Colon (tissue), 2 donors: ENCODE data around the gene WDFY3.
"Not testable (repeated sequence)": the region's sequence is repeated elsewhere in the genome, so short reads cannot be mapped to it uniquely, and the experiment has no call there.

Experiments
- FAIRE-seq: peaks from 2 replicates; lab custom pipeline; 2012; peaks lifted over from hg19 to GRCh38; lab: Jason Lieb, UNC
- donor health status: control.
- donor health status: control.

The WDFY3 gene

GRCh38 chr4:84857296-84857695, 109.2 kb downstream of the WDFY3 start:
- no peak for FAIRE-seq

- no peak for FAIRE-seq
These were observed 109.9 kb downstream of the WDFY3 start for GRCh38 chr4:84856468-84857049.

- no peak for FAIRE-seq
These were observed 110.7 kb downstream of the WDFY3 start for GRCh38 chr4:84855774-84856173.

GRCh38 chr4:84852081-84852480, 114.4 kb downstream of the WDFY3 start:
- FAIRE-seq: no peak

- no peak for FAIRE-seq
These were observed 117.3 kb downstream of the WDFY3 start for GRCh38 chr4:84849051-84849640.

DNA sequence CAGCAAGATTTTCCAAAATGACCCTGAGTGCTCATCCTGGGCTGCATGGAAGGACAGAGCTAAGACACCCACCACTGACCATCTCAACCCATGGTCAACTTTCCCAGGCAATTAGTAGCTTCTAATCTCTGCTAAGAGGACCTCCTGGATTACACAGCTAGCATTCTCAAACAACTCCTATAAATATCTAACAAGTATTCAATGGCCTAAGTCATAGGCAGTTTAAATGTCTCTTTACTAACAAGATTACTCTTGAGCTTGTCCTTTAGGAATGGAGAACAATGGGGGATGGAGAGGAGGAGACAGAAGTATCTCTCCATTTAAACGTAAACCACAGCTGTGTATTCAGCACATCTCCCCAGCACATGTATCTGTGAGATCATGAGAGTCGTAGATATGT, 118.1 kb downstream of the WDFY3 start:
- no peak for FAIRE-seq

- no peak for FAIRE-seq
These were observed 118.5 kb downstream of the WDFY3 start for GRCh38 chr4:84847978-84848377.

- FAIRE-seq: no peak
These were observed 119.5 kb downstream of the WDFY3 start for GRCh38 chr4:84846985-84847384.

DNA sequence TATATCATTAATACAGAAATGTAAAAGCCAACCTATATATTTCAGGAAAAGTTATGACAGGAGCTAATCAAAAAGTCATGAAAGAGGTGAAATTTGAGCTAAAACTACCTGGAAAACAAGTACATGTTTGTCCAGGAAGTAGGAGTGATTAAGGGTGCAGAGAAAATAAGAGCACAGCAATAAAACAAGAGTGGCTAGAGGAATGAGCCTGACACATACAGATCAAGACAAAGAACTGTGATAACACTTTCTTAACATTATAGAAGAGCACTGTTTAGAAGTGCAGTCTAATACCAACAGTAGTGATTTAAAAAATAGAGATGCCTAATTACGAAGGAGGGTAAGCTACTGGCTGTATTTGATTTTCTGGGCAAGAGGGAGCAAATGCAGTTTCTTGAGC, 125.1 kb downstream of the WDFY3 start:
- no peak for FAIRE-seq

DNA sequence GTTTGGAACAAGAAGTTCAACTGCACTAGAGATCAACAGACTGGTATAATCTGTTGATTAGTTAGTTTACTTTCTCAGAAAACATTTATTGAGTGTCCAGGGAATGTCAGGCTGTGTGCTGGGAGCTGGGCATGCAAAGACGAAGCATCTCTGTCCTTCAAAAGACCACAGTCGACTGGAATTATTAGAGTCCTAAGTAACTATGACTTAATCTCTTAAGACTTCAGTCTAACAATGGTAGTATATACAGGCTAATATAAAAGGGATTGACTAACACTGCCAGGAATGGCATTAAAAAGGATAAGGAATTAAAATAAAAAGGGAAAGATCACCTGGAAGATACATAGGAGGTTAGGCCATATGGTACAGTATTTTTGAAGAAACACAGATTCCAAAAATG, 128.7 kb downstream of the WDFY3 start:
- FAIRE-seq: no peak

DNA sequence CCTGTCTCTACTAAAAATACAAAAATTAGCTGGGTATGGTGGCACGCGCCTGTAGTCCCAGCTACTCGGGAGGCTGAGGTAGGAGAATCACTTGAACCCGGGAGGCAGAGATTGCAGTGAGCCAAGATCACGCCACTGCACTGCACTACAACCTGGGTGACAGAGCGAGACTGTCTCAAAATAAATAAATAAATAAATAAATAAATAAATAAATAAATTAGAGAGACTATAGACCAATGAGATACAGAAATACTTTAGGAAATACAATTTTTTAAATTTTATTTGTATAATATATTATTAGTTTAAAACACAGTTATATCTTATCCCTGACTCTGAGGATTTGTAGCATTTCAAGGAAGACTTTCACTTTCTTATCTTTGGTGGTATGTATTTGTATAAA, 136.9 kb downstream of the WDFY3 start:
- FAIRE-seq: not testable (repeated sequence)

- no peak for FAIRE-seq
These were observed 139.8 kb downstream of the WDFY3 start for GRCh38 chr4:84826681-84827080.

- FAIRE-seq: no peak
These were observed 140.7 kb downstream of the WDFY3 start for GRCh38 chr4:84825701-84826341.

DNA sequence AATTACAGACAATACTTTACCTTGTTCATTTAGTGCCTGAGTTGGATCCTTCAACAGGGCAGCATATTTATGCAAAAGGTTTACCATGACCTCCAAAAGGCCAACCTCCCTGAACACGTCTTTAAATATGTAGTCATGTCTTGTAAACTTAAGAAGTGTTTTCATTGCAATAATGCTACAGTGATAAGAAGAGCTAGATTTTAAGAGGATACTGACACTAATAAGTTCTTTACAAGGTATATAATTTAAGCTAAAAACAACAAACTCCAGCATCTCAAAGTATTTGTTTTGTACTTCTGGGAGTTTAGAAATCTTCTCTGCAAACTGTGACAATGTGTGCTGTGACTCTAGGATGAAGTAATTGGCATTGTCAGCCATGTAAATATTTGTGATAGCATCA, 145.4 kb downstream of the WDFY3 start:
- no peak for FAIRE-seq

DNA sequence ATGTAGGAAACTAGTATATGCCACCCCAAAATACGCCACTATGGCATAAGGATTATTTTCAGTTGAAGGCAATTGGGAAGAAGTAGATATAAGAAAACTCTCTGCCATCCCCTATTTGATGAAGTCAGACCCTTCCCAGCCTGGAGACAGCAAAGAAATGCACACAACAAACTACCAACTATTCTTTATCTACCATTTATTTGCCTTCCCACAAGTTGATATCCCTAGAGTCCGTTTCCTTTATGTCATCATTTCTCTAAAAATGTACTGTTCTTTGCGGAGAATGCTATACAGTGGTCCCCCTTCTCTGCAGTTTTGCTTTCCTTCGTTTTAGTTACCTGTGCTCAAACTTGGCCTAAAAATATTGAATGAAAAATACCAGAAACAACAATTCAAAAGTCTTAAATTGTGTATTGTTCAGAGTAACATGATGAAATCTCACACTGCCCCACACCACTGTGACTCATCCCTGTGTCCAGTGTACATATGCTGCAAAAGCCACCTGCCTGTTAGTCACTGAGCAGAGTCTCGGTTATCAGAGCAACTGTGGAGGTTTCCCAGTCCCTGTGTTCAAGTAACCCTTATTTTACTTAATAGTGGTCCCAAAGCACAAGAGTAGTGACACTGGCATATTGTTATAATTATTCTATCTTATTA, 152.3 kb downstream of the WDFY3 start:
- no peak for FAIRE-seq

DNA sequence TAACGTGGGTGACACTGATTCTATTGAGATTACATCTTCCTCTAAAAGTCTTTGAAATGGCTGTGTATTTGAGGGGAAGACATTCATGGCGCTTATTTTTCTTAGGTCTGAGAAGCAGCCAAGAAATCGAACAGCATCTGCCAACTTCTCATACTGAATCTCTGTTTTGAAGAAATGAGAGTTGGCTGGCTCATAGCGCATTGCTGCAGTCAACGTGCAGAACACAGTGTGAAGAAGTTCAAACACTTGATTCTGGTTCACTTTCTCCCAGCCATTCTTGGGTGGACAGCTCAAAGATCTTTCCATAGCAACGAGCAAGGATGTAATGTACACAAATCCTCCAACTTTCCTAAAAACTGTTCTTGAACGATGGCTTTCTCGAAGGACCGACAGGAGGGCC, 156.5 kb downstream of the WDFY3 start:
- FAIRE-seq: no peak

- FAIRE-seq: no peak
These were observed 158.2 kb downstream of the WDFY3 start for GRCh38 chr4:84808332-84808731.

GRCh38 chr4:84806541-84806940, 159.9 kb downstream of the WDFY3 start:
- not testable (repeated sequence) for FAIRE-seq

DNA sequence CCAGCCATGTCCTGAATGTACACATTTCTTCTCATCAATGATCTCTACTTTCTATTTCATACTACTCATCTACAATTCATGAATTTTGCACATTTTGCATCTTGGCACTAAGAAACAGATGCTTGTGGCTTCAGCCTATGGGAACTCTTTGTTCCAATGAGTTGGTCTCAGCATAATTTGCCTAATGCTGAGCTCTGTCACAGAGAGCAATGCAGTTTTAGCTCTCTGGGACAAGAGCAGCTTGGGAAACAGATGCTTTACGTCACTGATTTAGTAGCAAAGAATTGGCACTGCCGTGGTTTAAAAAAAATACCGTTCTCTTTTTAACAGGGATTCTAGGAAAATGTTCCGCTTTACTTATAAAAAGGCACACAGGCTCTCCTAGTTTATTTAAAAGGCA, 162.4 kb downstream of the WDFY3 start:
- no peak for FAIRE-seq

- FAIRE-seq: no peak
These were observed 162.8 kb downstream of the WDFY3 start for GRCh38 chr4:84803720-84804119.

DNA sequence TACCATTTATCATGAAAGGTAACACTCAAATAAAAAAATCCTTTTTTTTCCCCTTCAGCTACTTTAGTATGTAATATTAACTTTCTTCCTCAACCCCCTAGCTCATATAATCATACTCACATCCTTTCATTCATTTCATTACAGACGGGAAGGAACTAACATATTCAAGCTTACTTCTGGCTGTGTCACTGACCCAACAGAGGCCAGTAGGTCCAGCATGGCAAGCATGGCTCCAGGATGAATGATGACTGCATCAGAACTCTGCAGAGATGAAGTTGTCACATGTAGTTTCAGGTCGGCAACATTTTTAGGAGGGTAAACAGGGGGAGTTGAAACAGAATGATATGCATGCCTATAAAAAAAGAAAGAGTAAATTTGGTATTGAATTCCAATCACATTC, 163.4 kb downstream of the WDFY3 start:
- no peak for FAIRE-seq

DNA sequence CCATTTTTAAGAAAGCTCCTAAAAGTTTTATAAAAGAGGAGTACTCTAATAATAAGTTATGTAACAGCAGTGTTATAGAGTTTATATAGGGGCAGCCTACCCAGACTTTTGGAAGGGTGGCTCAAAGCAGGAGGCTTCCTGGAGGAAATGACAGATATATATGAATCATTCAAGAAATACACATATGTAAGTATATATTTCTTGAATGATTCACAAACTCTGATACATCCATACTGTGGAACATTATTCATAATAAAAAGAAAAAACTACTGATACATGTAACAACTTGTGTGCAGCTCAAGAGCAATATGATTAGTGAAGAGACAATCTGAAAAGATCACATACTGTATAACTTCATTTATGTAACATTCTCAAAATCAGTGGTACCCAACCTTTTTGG, 166.2 kb downstream of the WDFY3 start:
- FAIRE-seq: no peak

DNA sequence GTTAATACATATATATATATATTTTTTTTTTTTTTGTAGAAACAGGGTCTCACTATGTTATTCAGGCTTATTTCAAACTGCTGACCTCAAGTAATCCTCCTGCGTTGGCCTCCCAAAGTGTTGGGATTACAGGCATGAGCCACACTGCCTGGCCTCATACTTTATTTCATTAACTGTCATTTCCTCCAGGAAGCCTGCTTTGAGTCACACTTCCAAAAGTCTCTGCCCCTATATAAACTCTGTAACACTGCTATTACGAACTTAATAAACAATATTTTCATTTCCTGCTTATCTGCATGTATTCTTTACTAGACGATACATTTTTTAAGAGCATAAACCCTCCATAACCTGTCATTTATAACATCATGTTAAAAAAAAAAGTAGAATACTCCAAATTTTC, 167.2 kb downstream of the WDFY3 start:
- no peak for FAIRE-seq

GRCh38 chr4:84796394-84796793, 170.1 kb downstream of the WDFY3 start:
- no peak for FAIRE-seq
